Measurements from ENCODE around the gene ABCA4.
"Not testable (repeated sequence)": the region's sequence is repeated elsewhere in the genome, so short reads cannot be mapped to it uniquely, and the experiment has no call there.

Gene ABCA4

GRCh38 chr1:94120991-94121390 lies at the start of gene ABCA4:
Gene ABCA4, minus strand, starts transcription at chr1:94121148. Its CDS starts 103 bp downstream, at chr1:94121045.
- no peak for FAIRE-seq

- FAIRE-seq, result no peak
Observed at GRCh38 chr1:94169126-94169525, 48.2 kb upstream of the ABCA4 start.

GRCh38 chr1:94165843-94166242 lies 44.9 kb upstream of the ABCA4 start:
- FAIRE-seq, result no peak

- not testable (repeated sequence) for FAIRE-seq
Observed at GRCh38 chr1:94164885-94165284, 43.9 kb upstream of the ABCA4 start.

- not testable (repeated sequence) for FAIRE-seq
Observed at GRCh38 chr1:94164121-94164520, 43.2 kb upstream of the ABCA4 start.

- FAIRE-seq, result not testable (repeated sequence)
Observed at GRCh38 chr1:94163249-94163648, 42.3 kb upstream of the ABCA4 start.

GRCh38 chr1:94160811-94161210 lies 39.9 kb upstream of the ABCA4 start:
- no peak for FAIRE-seq

GRCh38 chr1:94156096-94156625 lies 35.2 kb upstream of the ABCA4 start:
- no peak for FAIRE-seq

GRCh38 chr1:94154989-94155388 lies 34.0 kb upstream of the ABCA4 start:
- no peak for FAIRE-seq

GRCh38 chr1:94153133-94153532 lies 32.2 kb upstream of the ABCA4 start:
- FAIRE-seq, result no peak

GRCh38 chr1:94149166-94149565 lies 28.2 kb upstream of the ABCA4 start:
- not testable (repeated sequence) for FAIRE-seq

GRCh38 chr1:94146273-94146672 lies 25.3 kb upstream of the ABCA4 start:
- no peak for FAIRE-seq

- FAIRE-seq, result no peak
Observed at GRCh38 chr1:94144836-94145235, 23.9 kb upstream of the ABCA4 start.

GRCh38 chr1:94143809-94144176 lies 22.8 kb upstream of the ABCA4 start:
- no peak for FAIRE-seq

- FAIRE-seq, result no peak
Observed at GRCh38 chr1:94143173-94143808, 22.3 kb upstream of the ABCA4 start.

- no peak for FAIRE-seq
Observed at GRCh38 chr1:94142583-94142982, 21.6 kb upstream of the ABCA4 start.

GRCh38 chr1:94142022-94142421 lies 21.1 kb upstream of the ABCA4 start:
- no peak for FAIRE-seq

- no peak for FAIRE-seq
Observed at GRCh38 chr1:94132111-94132510, 11.2 kb upstream of the ABCA4 start.

- FAIRE-seq, result no peak
Observed at GRCh38 chr1:94130851-94131595, 10.1 kb upstream of the ABCA4 start.

GRCh38 chr1:94126651-94127050 lies 5.7 kb upstream of the ABCA4 start:
- FAIRE-seq, result no peak

GRCh38 chr1:94125551-94126514 lies 4.9 kb upstream of the ABCA4 start:
- FAIRE-seq, result no peak

GRCh38 chr1:94124538-94124937 lies 3.6 kb upstream of the ABCA4 start:
- no peak for FAIRE-seq

All from G401.6 (cell line).